EL (cell line): ENCODE data around the gene DACT3.

ENCODE experiments used
- DNase-seq: peaks from one replicate; pipeline ENCODE4 v3.0.0-alpha.2; 2016

Gene DACT3

GRCh38 chr19:46610851-46611770 is 49.9 kb downstream of the DACT3 start:
- DNase-seq = no peak

- no peak for DNase-seq
Observed at GRCh38 chr19:46610413-46610775, 50.6 kb downstream of the DACT3 start.

DNA sequence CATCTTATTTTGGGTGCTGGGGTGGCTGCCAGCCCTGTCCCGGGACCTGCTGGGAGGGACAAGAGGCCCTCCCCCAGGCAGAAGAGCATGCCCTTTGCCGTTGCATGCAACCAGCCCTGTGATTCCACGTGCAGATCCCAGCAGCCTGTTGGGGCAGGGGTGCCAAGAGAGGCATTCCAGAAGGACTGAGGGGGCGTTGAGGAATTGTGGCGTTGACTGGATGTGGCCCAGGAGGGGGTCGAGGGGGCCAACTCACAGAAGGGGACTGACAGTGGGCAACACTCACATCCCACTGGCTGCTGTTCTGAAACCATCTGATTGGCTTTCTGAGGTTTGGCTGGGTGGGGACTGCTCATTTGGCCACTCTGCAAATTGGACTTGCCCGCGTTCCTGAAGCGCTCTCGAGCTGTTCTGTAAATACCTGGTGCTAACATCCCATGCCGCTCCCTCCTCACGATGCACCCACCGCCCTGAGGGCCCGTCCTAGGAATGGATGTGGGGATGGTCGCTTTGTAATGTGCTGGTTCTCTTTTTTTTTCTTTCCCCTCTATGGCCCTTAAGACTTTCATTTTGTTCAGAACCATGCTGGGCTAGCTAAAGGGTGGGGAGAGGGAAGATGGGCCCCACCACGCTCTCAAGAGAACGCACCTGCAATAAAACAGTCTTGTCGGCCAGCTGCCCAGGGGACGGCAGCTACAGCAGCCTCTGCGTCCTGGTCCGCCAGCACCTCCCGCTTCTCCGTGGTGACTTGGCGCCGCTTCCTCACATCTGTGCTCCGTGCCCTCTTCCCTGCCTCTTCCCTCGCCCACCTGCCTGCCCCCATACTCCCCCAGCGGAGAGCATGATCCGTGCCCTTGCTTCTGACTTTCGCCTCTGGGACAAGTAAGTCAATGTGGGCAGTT is 51.2 kb downstream of the DACT3 start:
- no peak for DNase-seq

GRCh38 chr19:46608581-46609345 is 52.2 kb downstream of the DACT3 start:
- no peak for DNase-seq

- DNase-seq = no peak
Observed at GRCh38 chr19:46608178-46608577, 52.8 kb downstream of the DACT3 start.

DNA sequence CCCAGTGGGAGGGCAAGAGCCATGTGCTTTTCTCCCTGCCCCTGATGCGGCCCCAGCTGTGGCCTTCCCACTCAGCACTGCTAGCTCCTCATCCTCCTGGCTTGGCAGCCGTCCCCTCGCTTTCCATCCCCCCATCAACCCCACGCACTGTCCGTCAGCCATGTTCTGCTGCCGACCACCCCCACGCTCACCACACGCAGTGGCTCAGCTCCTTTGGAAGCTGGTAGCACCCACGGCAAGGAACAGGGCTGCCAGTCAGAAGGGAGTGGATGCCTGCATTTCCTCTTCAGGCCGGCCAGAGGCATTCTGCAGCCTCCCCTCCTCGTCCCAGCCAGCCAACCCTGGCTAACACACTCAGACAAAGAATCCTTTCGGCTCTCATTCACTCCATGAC is 53.5 kb downstream of the DACT3 start:
- no peak for DNase-seq

DNA sequence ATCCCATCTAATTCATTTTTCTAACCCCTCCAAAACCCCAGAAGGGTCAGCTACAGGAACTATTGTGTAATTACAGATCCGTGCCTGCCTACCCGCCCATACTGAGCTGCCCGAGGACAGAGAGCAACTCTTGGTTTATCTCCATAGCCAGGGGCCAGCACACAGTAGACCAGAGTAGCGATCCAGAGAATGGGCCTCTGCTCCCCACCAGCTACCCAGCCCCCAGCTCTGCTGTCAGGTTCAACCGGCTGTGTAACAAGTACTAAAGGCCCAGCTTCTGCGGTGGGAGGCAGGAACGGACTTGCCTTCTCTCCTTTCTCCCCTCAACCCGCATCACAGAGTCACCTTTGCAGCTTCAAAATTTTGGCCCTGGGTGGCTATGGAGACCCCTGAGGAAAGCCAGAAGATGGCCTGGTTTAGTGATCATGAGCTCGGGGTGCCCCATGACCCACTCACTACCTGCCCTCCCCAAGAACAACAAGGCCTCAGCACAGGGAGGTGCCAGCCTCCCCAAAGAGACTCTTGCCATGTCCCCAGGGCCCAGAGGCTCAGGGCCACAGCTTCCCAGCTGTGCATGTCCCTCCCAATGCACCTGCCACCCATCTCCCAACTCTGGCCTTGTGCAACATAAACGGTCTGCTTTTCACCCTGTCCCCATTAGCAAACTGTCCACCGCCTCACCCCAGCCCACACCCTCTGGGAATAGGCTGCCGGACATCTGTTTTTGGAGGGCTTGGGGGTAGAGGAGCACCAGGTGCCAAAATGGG is 54.1 kb downstream of the DACT3 start:
- DNase-seq = no peak

- no peak for DNase-seq
Observed at GRCh38 chr19:46606019-46606418, 55.0 kb downstream of the DACT3 start.

DNA sequence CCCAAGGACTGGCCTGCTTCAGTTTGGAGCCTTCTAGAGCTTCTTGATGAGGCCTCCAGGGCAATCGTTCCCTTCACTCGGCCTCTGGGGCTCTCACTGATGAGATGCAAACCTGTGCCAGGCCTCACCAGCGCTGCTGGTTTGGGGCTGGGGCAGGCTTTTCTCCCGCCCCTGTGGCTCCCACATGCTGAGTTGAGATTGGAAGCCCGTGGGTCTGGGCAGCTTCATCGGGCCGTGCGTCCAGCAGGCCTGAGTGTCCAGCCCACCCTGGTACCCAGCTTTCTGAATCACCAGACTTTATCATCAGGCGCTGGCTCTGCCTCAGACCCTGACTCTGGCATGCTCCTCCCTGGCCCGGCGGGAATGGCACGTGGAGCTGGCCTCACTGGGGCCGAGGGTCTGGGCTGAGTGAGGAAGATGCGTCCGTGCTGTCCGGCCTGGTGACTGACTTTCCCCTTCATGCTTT is 55.6 kb downstream of the DACT3 start:
- DNase-seq = no peak

- no peak for DNase-seq
Observed at GRCh38 chr19:46604781-46605355, 56.1 kb downstream of the DACT3 start.

- DNase-seq = no peak
Observed at GRCh38 chr19:46603752-46604231, 57.2 kb downstream of the DACT3 start.

DNA sequence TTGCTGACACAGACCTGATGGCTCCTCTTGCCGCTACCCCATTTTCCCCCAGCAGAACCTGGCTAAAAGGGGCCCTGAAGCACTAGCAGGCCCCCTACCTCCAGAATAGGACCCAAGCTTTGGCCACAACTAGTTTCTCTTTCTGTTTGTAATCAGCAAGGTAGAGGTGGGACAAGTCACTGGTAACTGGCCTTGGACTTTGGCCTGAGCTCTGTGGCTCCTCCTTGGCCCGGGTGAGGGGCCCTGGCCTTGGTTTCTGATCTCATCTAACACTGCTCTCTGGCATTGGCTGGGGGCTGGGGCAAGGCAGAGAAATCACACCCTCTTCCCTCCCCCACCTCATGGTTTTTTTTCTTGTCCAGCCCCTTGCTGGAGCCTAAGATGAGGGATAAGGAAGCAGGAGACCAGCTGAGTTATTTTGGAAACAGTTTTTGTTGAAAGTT is 57.8 kb downstream of the DACT3 start:
- no peak for DNase-seq

- DNase-seq = no peak
Observed at GRCh38 chr19:46602392-46603194, 58.4 kb downstream of the DACT3 start.

DNA sequence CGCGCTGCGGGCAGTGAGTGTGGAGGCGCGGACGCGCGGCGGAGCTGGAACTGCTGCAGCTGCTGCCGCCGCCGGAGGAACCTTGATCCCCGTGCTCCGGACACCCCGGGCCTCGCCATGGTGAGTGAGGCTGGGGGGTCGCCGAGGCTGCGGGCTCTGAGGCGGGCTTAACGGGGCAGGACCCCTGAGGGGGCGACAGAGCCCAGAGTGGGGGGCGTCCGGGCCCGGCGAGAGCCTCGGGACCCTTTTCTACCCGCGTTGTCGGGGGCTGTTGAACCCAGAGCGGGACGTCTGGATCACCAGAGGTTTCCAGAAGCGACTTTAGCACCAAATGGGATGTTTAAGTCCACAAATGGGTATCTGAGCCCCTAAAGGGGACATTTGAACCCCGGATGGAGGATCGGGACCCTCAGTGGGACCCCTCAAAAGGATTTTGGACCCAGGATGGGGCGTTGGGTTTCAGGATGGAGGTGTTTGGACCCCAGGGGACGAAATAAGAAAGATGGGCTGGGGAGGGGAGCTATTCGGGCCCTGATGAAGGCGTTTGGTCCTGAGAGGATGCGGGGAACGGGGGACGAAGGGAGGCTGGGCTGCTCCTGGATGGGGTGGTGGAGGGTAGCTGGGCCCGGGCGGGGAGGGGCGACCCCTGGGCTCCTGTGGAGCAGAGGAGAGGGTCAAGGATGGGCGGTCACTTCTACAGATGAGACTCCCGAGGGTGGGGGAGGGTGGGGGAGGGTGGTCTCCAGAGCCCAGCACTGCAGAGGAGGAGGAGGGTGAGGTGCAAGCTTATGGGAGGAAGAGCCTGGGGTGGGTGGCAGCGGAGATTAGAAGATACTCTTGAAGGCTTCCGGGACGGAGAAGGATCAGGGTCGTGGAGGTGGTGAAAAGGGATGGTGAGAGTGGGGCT is 59.4 kb downstream of the DACT3 start, which contains the start of gene CALM3:
TSS of gene CALM3 (plus strand) at position 13 of the 907 bp plus-strand sequence. CDS start at position 118, 105 bp downstream.
- no peak for DNase-seq

DNA sequence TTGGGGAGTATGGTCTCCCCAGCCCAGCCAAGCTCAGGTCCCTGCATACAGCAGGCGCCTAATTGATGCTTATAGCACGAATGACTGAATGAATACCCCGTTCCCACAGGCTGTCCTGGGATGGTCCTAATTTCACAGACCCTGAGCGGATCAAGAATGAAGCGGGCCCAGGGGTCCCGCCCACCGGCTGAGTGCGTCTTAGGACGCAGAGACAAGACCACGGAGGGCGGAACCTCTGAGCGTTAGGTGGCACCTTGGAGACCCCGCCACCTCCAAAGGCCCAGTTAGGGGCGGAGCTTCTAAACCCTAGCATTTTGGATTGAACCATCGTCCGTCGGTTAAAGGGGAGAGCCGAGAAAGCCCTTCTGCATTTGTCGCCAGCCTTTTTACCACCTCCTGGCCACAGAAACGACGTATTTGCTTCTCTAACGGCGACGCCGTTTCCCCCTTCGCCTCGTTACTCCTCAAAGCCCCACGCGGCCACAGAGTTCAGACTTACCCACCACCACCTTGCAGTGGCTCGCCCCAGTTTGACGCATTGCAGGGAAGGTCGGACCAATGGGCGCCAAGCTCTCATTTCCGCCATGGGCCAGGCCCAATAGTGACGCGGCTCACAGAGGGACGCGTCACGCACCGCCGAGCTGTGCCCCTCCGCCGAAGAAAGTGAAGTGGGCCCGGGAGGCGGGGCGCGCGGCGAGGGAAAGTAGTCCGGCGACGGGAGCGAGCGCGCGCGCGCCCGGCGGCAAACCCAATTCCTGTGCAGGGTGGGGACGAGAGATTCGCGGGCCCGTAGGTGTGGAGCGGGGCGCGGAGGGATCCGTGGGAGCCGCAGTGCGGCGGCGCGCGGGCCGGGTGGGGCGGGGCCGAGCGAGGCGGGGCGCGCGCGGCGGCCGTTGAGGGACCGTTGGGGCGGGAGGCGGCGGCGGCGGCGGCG is 60.3 kb downstream of the DACT3 start:
- peak; percentile 95 for DNase-seq

- no peak for DNase-seq
Observed at GRCh38 chr19:46599716-46600373, 61.1 kb downstream of the DACT3 start.

DNA sequence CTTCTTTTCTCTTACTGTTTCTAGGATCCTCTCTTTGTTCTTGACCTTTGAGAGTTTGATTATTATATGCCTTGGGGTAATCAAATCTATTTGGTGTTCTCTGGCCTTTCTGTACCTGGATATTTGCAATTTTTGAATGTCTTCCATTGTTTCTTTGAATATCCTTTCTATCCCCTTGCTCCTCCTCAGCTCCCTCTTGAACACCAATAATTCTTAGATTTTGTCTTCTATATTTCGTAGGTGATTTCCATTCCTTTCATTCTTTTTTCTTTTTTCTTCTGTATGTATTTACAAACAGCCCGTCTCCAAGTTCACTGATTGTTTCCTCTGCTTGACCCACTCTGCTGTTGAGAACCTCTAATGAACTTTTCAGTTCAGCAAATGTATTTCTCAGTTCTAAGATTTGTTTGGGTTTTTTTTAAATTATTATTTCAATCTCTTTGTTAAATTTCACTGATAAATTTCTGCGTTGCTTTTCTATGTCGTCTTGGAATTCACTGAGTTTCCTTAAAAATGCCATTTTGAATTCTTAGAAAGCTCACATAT is 62.5 kb downstream of the DACT3 start:
- no peak for DNase-seq
